ENCODE measurements around the gene MYRFL. TPM values are rescaled to one million over a fixed set of nuclear protein-coding genes. Genes with fewer than 3 reads are reported as not detected.

Gene MYRFL
- total RNA-seq, 1 donor from 2014 or later = 0.20 TPM

DNA sequence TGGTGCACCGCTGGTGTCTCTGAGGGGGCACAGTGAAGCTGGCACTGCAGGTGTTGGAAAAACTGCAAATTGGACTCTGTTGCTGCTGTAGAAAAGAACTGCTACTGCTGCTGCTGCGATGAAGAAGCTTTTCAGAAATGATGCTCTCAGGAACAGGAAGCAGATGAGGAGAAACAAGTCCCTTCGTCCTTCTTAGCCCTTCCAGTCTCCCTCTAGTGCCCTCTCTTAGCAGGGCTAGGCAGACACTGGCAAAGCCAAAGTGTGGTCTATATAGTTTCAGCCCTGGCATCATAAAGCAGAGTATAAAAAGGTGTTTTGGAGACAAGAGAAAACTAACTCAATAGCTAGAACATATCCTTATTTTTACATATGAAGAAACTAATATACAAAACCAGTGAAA lies 174.5 kb downstream of the MYRFL start:
- Mint-ChIP-seq H3K4me1 (ENCODE audit: low read depth, unreplicated experiment) (no peaks in the 10 kb centered on the region), H3K27me3 (ENCODE audit: low read depth, unreplicated experiment) (no peaks in the 10 kb centered on the region), H3K36me3 (ENCODE audit: low read depth, unreplicated experiment) (no peaks in the 10 kb centered on the region), H3K4me3 (ENCODE audit: unreplicated experiment) (no peak overlapping the region), H3K27ac (ENCODE audit: unreplicated experiment) (no peak overlapping the region), H3K9me3 (ENCODE audit: unreplicated experiment) (peaks cover 3% of the 10 kb centered on the region)
- Histone ChIP-seq H3K27me3 (ENCODE audit: insufficient read depth, low read length) (no peaks in the 10 kb centered on the region), H3K9ac (ENCODE audit: low read length) (no peak overlapping the region), H3K27ac (ENCODE audit: low read depth, low read length) (no peak overlapping the region), H3K4me1 (ENCODE audit: insufficient read depth, low read length) (no peaks in the 10 kb centered on the region), H3K4me2 (ENCODE audit: low read length) (no peak overlapping the region), H3K79me2 (ENCODE audit: insufficient read depth, low read length) (no peaks in the 10 kb centered on the region), H3K36me3 (ENCODE audit: insufficient read depth, low read length) (no peaks in the 10 kb centered on the region), H4K20me1 (ENCODE audit: insufficient read depth, low read length) (no peaks in the 10 kb centered on the region), H2AFZ (ENCODE audit: low read depth, low read length) (no peak overlapping the region), H3K4me3 (ENCODE audit: insufficient read depth, low read depth, low read length) (no peak overlapping the region), H3K9me3 (ENCODE audit: insufficient read depth, low read depth, low read length) (no peaks in the 10 kb centered on the region)
- DNase-seq (ENCODE audit: low read depth) (no peak), FAIRE-seq (no peak)
- TF ChIP-seq EZH2 (IDR thresholded peaks at IDR 0.05; ENCODE audit: insufficient read depth, low read length) = no peak
- TF ChIP-seq, protein P1, sequence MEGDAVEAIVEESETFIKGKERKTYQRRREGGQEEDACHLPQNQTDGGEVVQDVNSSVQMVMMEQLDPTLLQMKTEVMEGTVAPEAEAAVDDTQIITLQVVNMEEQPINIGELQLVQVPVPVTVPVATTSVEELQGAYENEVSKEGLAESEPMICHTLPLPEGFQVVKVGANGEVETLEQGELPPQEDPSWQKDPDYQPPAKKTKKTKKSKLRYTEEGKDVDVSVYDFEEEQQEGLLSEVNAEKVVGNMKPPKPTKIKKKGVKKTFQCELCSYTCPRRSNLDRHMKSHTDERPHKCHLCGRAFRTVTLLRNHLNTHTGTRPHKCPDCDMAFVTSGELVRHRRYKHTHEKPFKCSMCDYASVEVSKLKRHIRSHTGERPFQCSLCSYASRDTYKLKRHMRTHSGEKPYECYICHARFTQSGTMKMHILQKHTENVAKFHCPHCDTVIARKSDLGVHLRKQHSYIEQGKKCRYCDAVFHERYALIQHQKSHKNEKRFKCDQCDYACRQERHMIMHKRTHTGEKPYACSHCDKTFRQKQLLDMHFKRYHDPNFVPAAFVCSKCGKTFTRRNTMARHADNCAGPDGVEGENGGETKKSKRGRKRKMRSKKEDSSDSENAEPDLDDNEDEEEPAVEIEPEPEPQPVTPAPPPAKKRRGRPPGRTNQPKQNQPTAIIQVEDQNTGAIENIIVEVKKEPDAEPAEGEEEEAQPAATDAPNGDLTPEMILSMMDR (IDR thresholded peaks at IDR 0.05; ENCODE audit: insufficient read depth, low read depth, low read length) = no peak

DNA sequence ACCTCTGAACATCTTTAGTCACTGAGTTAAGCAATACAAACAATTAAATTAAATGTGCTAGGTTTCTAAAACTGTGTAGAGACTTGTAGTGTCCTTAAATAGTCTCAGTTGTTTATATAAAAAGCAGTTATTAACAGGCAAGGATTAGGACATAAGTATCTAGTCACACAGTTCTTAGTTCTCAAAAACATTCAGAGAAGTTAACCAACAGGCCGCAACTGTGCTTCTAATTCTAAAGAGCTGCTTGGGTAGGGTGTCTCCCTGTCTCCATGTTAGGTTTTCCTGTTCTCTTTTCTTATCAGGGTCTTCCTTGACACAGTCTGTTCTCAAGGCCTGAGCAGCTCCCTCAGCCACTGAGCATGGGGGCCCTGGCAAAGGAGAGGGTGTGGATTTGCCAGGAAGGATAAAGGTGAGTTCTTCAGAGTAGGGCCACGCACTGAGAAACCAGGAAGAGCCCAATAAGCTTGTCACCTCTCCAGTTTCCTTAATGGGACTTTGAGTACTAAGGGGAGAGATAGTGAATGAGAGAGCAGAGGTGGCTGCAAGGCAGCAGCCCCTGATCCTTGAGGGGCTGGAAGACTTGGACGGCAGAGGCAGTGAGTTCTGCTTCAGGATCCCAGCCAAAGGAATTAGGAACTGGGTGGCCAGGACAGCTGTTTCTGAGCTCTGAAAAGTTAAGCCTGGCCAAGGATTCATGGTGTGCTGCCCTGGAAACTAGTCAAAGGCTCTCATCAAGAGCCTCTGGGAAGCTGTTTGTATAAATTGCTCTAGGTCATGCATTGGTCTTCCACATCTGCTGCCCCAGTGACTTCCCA lies 177.3 kb downstream of the MYRFL start:
- Mint-ChIP-seq H3K27ac (ENCODE audit: unreplicated experiment) (no peak overlapping the region), H3K9me3 (ENCODE audit: unreplicated experiment) (peaks cover 3% of the 10 kb centered on the region), H3K27me3 (ENCODE audit: low read depth, unreplicated experiment) (peaks cover 2% of the 10 kb centered on the region), H3K36me3 (ENCODE audit: low read depth, unreplicated experiment) (no peaks in the 10 kb centered on the region), H3K4me1 (ENCODE audit: low read depth, unreplicated experiment) (no peaks in the 10 kb centered on the region), H3K4me3 (ENCODE audit: unreplicated experiment) (no peak overlapping the region)
- Histone ChIP-seq H3K4me2 (ENCODE audit: low read length) (no peak overlapping the region), H2AFZ (ENCODE audit: low read depth, low read length) (no peak overlapping the region), H3K79me2 (ENCODE audit: insufficient read depth, low read length) (no peaks in the 10 kb centered on the region), H3K9ac (ENCODE audit: low read length) (no peak overlapping the region), H3K27me3 (ENCODE audit: insufficient read depth, low read length) (no peaks in the 10 kb centered on the region), H3K36me3 (ENCODE audit: insufficient read depth, low read length) (no peaks in the 10 kb centered on the region), H3K4me3 (ENCODE audit: insufficient read depth, low read depth, low read length) (no peak overlapping the region), H3K9me3 (ENCODE audit: insufficient read depth, low read depth, low read length) (no peaks in the 10 kb centered on the region), H3K4me1 (ENCODE audit: insufficient read depth, low read length) (no peaks in the 10 kb centered on the region), H3K27ac (ENCODE audit: low read depth, low read length) (no peak overlapping the region), H4K20me1 (ENCODE audit: insufficient read depth, low read length) (no peaks in the 10 kb centered on the region)
- TF ChIP-seq, protein P1 (IDR thresholded peaks at IDR 0.05; ENCODE audit: insufficient read depth, low read depth, low read length) = no peak
- no peak for TF ChIP-seq EZH2 (IDR thresholded peaks at IDR 0.05; ENCODE audit: insufficient read depth, low read length)
- DNase-seq (ENCODE audit: low read depth) (no peak), FAIRE-seq (no peak)

DNA sequence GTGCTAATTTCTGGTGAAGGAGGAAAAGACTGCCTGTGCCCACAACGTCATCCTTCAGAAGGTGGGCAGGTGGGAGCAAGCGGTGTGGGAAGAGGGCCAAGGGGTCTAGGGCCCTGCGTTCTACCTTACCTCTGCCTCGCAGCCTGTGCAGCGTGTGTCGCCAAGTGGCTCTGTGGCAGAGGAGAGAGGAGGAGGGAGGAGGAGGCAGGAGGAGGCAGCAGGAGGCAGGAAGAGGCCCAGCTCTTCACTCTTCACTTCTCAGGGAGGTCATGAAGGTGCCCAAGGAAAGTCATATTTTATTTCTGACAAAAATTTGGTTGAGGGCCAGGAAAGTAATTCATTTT lies 177.9 kb downstream of the MYRFL start:
- no peak overlapping the region for H2AFZ ChIP-seq (ENCODE audit: low read depth, low read length)
- DNase-seq (ENCODE audit: low read depth) (no peak), FAIRE-seq (no peak)
- Mint-ChIP-seq H3K27me3 (ENCODE audit: low read depth, unreplicated experiment) (peaks cover 2% of the 10 kb centered on the region), H3K27ac (ENCODE audit: unreplicated experiment) (no peak overlapping the region), H3K36me3 (ENCODE audit: low read depth, unreplicated experiment) (no peaks in the 10 kb centered on the region), H3K9me3 (ENCODE audit: unreplicated experiment) (peaks cover 3% of the 10 kb centered on the region), H3K4me3 (ENCODE audit: unreplicated experiment) (no peak overlapping the region), H3K4me1 (ENCODE audit: low read depth, unreplicated experiment) (no peaks in the 10 kb centered on the region)
- no peak overlapping the region for H3K9ac ChIP-seq (ENCODE audit: low read length)
- no peaks in the 10 kb centered on the region for H3K79me2 ChIP-seq (ENCODE audit: insufficient read depth, low read length)
- H3K36me3 ChIP-seq (ENCODE audit: insufficient read depth, low read length) = no peaks in the 10 kb centered on the region
- H3K27ac ChIP-seq (ENCODE audit: low read depth, low read length) = no peak overlapping the region
- TF ChIP-seq EZH2 (IDR thresholded peaks at IDR 0.05; ENCODE audit: insufficient read depth, low read length) = no peak
- no peak overlapping the region for H3K4me3 ChIP-seq (ENCODE audit: insufficient read depth, low read depth, low read length)
- H3K9me3 ChIP-seq (ENCODE audit: insufficient read depth, low read depth, low read length) = no peaks in the 10 kb centered on the region
- no peak overlapping the region for H3K4me2 ChIP-seq (ENCODE audit: low read length)
- H4K20me1 ChIP-seq (ENCODE audit: insufficient read depth, low read length) = no peaks in the 10 kb centered on the region
- no peaks in the 10 kb centered on the region for H3K4me1 ChIP-seq (ENCODE audit: insufficient read depth, low read length)
- no peaks in the 10 kb centered on the region for H3K27me3 ChIP-seq (ENCODE audit: insufficient read depth, low read length)

Measured in astrocyte (in vitro differentiated cells and primary cell).